Stimulated activated CD4-positive, alpha-beta T cell treated with anti-CD3 and anti-CD28 coated beads, Interleukin-4, amount 100 ng/mL, for 24 hours (primary cell): Measurements from ENCODE around the gene ART4.
A peak's percentile ranks its signal among the peaks of the same experiment; 100 is the strongest.

Experiments
- DNase-seq: peaks from one replicate; pipeline ENCODE4 v3.0.0-alpha.2; 2020

ART4 gene

DNA sequence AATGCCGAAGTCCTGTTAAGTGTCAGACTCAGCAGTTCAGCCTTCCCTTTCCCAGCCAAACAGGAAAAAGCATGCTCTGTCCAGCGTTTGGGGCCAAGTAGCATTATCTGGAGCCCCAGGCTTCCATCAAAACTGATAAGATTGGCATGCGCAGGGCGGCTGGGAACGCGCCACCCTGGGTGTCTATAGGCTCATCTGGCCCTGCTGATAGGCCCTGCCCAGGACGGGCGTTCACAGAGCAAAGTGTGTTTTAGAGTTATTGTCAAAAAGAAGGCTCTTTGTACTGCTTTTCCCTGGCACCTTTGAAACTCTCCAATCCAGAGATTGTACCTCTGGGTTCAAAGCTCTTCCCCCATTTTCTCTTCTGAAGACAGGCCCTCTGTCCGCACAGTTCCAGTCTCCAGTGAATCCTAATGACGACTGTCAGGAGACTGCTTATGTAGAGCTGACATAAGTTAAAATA is at the start of gene ART4:
TSS of gene ART4 (minus strand) at position 102 of the 463 bp plus-strand sequence. CDS start 413 bp downstream, outside the sequence.
- DNase-seq: no peak

- DNase-seq: no peak
Measured at GRCh38 chr12:14892726-14893505, 49.6 kb upstream of the ART4 start.

DNA sequence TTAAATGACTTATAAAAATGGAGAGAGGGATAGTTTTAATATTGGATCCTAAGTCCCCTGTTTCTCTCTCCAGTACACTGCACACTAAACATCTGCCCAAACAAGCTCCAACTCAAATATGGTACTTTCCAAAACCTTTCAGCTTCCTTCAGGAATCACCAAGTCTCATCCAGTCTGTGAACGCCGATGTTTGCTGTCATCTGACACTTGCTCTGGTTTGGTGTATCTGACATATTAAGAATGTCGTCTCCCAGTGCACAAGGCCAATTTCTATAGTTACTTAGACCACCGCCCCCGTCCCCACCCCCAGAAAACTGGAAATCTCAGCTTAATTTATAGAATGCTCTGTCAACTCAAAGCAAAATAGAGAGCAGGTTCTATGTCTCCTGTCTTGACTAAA is 47.4 kb upstream of the ART4 start:
- DNase-seq: no peak

DNA sequence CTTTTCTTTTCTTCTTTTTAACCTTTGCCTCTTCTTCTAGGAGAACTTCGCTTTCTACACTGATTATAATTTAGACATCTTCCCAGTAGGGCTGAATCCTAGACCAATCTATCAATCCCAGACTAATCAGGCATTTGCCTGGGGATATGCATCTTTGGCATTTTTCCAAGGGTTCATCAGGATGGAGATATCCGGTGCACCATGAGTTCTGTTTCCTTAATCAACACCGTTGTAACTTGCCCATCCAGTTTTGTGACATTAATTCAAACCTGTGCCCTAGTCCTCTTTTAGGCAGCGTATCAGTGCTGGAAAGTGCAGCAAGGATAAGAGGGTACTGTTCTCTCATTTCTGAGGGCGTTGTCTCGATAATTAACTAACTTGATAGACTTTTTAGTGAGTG is 42.9 kb upstream of the ART4 start:
- no peak for DNase-seq

GRCh38 chr12:14885718-14886221 is 42.4 kb upstream of the ART4 start, which contains the start of gene MGP:
MGP (minus strand) TSS chr12:14885854; CDS start chr12:14885791, 63 bp downstream.
- no peak for DNase-seq

DNA sequence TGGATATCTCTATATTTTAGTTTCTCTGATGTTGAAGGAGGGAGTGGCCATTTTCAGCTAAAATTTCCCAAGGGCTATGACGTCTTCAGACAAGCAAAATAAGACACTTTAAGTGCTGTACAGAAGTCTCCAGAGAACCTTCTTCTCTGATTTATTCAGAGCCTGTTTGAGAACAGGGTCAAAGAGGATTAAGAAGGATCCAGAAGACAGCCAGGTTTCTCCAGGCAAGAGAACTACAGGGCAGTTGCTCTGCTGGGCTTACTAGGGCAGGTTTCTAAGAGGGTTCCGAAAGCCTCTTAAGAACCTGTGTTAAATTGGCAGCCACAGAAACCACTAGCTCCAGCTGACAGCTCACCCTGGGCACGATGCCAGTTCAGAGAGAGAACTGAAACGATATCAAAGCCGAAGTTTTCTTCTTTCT is 41.1 kb upstream of the ART4 start:
- DNase-seq: peak; percentile 80

GRCh38 chr12:14883686-14884085 is 40.4 kb upstream of the ART4 start:
- no peak for DNase-seq

DNA sequence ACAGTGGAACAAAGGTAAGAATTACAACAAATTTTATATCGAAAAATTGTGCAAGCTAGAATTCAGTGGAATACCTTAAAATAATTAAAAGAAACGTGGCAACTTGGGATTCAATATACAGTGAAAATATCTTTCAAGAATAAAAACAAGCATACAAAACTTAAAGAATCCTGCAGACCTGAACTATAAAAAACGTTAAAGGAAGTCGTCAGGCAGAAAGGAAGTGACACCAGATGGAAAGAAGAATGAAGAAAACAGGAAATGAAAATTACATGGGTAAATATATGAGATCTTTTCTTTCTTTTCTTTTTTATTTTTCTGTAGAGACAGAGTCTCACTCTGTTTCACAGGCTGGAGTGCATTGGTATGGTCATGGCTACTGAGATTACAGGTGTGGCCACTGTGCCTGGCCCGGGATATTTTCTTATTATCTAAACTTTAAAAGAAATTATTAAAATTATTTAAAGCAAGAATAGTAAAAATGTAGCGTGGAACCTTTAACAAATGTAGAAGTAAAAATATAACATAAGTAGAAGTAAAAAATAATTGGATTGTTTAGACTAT is 37.6 kb upstream of the ART4 start:
- no peak for DNase-seq

- DNase-seq: no peak
Measured at GRCh38 chr12:14879222-14879933, 36.1 kb upstream of the ART4 start.

GRCh38 chr12:14878488-14878887 is 35.2 kb upstream of the ART4 start:
- DNase-seq: no peak

DNA sequence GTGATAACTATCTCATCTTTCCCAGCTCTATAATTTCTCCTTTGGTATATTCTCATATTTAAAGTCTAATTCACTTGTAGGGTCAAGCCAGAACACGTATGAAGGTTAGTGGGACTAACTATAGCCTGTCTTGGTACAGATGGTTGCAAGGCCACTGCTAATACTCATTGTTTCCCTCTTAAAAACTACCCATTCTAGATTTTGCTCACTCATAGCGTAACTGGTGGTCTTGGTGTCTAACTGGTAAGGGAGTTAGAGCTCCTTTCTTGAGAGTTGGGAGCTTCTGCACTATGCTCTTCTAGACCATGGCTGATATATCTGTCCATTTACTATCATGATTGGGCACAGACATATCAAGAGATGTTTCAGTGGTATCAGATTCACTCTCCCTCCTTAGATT is 33.5 kb upstream of the ART4 start:
- no peak for DNase-seq

DNA sequence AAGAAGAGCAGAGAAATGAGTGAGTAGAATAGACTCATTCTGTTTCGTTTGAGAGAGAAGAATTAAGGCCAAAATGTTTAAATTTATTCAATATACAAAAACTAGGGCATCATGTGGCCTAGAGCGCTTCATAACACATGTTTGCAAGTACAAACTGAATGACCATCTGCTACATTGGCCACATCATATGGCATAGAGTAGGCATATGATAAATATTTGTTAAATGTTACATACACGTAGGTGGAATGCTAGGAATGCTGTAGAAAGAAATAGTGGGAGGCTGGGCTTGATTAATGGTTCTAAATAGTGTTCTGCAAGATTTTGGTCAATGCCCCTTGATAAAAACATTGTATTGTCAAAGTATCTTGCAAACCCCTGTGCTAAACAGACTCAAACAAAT is 31.6 kb upstream of the ART4 start:
- no peak for DNase-seq

- no peak for DNase-seq
Measured at GRCh38 chr12:14873440-14874185, 30.3 kb upstream of the ART4 start.

GRCh38 chr12:14871886-14872285 is 28.6 kb upstream of the ART4 start:
- no peak for DNase-seq

- no peak for DNase-seq
Measured at GRCh38 chr12:14871247-14871646, 27.9 kb upstream of the ART4 start.

GRCh38 chr12:14868916-14869506 is 25.7 kb upstream of the ART4 start:
- DNase-seq: no peak

- DNase-seq: no peak
Measured at GRCh38 chr12:14860490-14860889, 17.2 kb upstream of the ART4 start.

DNA sequence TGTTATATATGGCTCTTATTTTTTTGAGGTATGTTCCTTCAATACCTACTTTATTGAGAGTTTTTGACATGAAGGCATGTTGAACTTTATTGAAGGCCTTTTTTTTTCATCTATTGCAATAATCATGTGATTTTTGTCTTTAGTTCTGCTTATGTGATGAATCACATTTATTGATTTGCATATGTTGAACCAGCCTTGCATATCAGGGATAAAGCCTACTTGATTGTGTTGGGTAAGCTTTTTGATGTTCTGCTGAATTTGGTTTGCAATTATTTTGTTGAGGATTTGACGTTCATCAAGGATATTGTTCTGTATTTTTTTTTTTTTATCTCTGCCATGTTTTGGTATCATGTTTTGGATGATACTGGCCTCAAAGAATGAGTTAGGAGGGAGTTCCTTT is 15.2 kb upstream of the ART4 start:
- DNase-seq: no peak

DNA sequence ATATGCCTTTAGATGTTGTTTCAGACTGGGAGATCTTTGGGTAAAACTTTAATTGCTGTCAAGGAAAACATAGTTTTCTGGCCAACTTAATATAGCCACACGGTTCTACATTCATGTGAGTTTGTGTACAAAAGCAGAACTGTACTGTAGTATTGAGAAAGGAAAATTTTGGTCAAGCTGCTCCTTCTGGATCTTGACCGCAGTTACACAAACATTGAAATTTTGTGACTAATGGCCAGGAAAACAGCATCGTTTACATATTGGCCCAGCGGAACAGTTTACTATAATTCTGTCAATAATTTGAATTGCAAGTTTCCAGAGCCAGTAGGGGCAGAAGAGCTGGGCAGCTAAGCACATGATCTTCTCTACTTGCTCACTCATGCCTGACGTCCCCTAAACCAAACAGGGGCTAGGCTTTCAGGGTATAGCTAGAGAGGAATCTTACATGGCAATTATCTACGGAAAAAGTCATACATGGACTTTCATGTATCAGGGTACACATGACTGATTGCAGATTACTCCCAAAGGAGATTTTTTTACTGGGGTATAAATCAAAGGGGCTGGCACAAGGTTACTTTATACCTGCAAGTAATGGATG is 11.4 kb upstream of the ART4 start:
- DNase-seq: no peak

- no peak for DNase-seq
Measured at GRCh38 chr12:14853961-14854360, 10.6 kb upstream of the ART4 start.

GRCh38 chr12:14852880-14853279 is 9.6 kb upstream of the ART4 start:
- no peak for DNase-seq
